GM12892 (cell line): ENCODE data around the gene ZNF606.

Source experiments
- POLR2A ChIP-seq: IDR thresholded peaks from 2 replicates; pipeline ENCODE4 v1.6.1; 2011; ENCODE audit warnings: low read depth, low read length, control low read depth
- POLR2AphosphoS5 ChIP-seq: IDR thresholded peaks from 2 replicates; pipeline ENCODE4 v1.6.1; 2011; ENCODE audit warnings: low read depth, low read length, control low read depth
- TAF1 ChIP-seq: IDR thresholded peaks from 2 replicates; pipeline ENCODE4 v1.6.1; 2011; ENCODE audit warnings: low read depth, mild to moderate bottlenecking, control low read depth, low read length, borderline replicate concordance

GRCh38 chr19:57949296-57949695 lies 53.3 kb downstream of the ZNF606 start:
- TF ChIP-seq POLR2A (no peak), TAF1 (no peak), POLR2AphosphoS5 (no peak)
